ENCODE results near the gene ANXA6. TPM values are rescaled to one million over a fixed set of nuclear protein-coding genes. Genes with fewer than 3 reads are reported as not detected.

Gene ANXA6
- total RNA-seq, 1 experiment from 2014 or later, result 212 TPM

DNA sequence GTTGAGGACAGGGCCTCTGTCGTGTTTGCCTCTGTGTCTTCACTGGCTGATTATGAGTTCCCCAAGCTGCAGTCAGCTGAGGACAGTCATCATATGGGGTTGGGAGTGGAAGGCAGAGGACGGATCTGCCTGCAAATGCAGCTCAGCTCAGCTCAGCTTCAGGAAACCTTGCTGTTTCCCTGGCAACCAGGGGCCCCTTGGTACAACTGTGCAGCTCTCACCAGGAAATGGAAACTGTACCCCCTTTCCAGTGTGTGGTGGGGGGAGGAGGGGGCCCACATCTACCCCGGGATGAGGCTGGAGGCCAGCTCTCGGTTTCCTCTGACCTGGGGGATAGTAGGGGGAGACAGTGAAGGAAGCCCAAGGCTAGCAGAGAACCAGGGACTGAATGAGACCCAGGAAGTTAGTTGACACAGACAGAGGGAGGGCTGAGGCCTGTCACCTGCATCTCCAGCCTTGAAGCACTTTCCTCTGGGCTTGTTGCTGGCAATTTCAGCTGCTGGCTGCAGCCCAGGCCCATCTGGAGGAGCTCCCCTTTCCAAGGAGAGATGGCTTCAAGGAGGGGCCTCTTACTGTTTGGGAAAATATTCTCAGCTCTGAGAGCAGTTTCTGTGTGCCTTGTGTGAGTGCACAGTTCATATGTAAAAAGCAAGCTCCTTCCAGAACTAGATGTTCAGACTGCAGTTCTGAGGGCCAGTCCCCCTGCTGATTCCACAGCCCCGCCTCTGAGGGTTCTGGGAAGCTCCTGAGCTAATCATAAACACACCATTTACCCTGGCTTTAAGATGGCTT, 6.9 kb downstream of the ANXA6 start:
- no peak for DNase-seq
- H3K27me3 ChIP-seq (ENCODE audit: control insufficient read depth, insufficient read depth, low read length), result no peaks in the 10 kb centered on the region
- H3K36me3 ChIP-seq (replicated peaks; ENCODE audit: control insufficient read depth, insufficient read depth, low read length), result peaks cover 3% of the 10 kb centered on the region; the same call in 1 of the 2 replicates
- H3K4me3 ChIP-seq (ENCODE audit: insufficient read depth, low read depth, low read length), result no peak overlapping the region

DNA sequence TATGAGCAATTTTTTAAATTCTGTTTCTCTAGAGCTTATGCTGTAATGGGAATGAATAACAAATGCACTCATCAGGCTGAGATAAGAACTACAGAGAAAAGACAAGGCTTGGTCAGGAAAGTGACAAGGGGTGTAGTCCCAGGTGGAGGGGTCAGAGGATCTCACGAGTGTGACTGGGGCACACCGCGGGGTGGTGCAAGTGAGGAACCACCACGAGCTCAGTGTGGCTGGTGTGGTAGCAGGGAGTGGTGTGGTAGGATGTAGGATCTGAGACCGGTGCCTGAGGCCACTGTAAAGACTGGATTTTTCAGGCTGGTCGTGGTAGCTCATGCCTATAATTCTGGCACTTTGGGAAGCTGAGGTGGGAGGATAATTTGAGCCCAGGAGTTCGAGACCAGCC, 9.0 kb downstream of the ANXA6 start:
- Histone ChIP-seq H3K27me3 (ENCODE audit: control insufficient read depth, insufficient read depth, low read length) (no peaks in the 10 kb centered on the region), H3K4me3 (ENCODE audit: insufficient read depth, low read depth, low read length) (no peak overlapping the region), H3K36me3 (replicated peaks; ENCODE audit: control insufficient read depth, insufficient read depth, low read length) (peaks cover 3% of the 10 kb centered on the region; the same call in 1 of the 2 replicates)
- DNase-seq, result no peak

DNA sequence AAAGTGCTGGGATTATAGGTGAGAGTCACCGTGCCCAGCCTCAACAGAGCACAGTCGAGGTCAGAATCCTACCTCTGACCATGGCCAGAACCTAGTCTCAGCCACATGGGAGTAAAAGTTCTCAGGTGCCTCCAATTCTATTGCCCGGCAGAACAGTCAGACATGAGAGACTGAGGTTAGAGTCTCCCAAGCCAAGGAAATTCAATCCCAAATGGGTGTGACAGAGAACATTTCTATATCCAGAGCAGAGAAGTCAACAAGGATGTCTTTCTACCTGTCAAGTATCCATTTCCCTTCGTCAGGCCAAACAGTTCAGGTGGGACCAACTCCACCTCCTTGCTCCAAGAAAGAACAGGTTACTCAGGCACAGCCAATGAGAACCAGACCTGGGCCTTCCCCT, 10.5 kb downstream of the ANXA6 start:
- H3K27me3 ChIP-seq (ENCODE audit: control insufficient read depth, insufficient read depth, low read length), result no peaks in the 10 kb centered on the region
- H3K36me3 ChIP-seq (replicated peaks; ENCODE audit: control insufficient read depth, insufficient read depth, low read length), result peaks cover 4% of the 10 kb centered on the region; the same call in 1 of the 2 replicates
- H3K4me3 ChIP-seq (ENCODE audit: insufficient read depth, low read depth, low read length), result no peak overlapping the region
- no peak for DNase-seq

DNA sequence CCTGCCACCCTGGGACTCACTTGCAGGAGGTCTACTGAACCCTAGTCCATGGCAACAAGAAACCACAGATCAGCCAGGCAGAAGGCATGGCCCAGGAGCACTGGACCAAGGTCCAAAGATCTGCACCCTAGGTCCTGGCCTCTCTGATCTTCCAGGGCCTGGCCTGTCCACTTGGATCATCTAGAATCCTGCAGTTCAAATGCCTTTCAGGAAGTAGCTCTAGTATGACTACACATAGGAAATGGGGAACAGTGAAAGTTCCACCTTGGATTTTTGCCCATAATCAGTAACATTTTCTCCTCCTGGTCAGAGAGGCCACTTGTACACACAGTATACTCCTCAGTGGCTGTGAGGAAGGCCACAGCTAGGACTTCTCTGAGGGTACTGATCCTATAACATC, 11.5 kb downstream of the ANXA6 start:
- no peaks in the 10 kb centered on the region for H3K27me3 ChIP-seq (ENCODE audit: control insufficient read depth, insufficient read depth, low read length)
- H3K4me3 ChIP-seq (ENCODE audit: insufficient read depth, low read depth, low read length), result no peak overlapping the region
- no peak for DNase-seq
- peaks cover 4% of the 10 kb centered on the region; the same call in 1 of the 2 replicates for H3K36me3 ChIP-seq (replicated peaks; ENCODE audit: control insufficient read depth, insufficient read depth, low read length)

DNA sequence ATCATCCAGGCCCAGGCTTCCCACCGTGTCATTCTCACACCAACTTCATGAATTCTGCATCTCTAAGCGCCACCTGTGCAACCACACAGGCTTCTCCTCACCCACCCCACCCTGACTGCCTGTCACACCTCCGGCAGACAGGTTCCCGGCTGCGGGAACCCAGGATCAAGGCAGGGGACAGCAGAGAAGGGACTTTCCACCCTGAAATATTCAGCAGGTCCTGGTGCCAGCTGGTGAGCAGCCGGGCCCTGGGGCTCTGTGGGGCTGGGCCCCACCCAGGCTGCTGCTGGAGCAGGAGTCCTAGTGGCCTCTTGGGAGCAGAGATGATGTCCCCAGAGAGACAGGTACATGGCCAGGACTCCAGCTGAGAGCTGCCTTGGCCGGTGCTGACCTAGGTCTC, 12.7 kb downstream of the ANXA6 start:
- Histone ChIP-seq H3K4me3 (ENCODE audit: insufficient read depth, low read depth, low read length) (no peak overlapping the region), H3K36me3 (replicated peaks; ENCODE audit: control insufficient read depth, insufficient read depth, low read length) (peaks cover 4% of the 10 kb centered on the region; the same call in 1 of the 2 replicates), H3K27me3 (ENCODE audit: control insufficient read depth, insufficient read depth, low read length) (no peaks in the 10 kb centered on the region)
- no peak for DNase-seq

DNA sequence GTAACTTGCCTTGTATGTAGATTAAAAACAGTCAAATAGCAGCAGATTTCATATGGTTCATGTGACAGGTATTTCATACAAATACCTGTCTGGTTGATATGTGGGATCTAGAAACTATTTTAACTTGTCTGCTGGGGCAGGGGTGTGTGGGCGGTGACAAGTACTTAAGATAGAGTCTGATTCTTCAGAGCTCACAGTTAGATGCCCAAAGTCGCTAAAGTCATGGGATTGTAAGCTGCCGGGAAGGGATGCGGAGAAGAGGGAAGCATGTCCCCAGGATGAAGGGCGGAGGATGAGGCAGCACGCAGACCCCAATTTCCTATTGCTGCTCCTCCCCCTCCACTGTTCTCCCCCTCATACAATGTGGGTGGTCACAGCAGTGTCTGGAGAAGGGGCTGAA, 13.3 kb downstream of the ANXA6 start:
- Histone ChIP-seq H3K36me3 (replicated peaks; ENCODE audit: control insufficient read depth, insufficient read depth, low read length) (peaks cover 5% of the 10 kb centered on the region), H3K27me3 (ENCODE audit: control insufficient read depth, insufficient read depth, low read length) (no peaks in the 10 kb centered on the region), H3K4me3 (ENCODE audit: insufficient read depth, low read depth, low read length) (no peak overlapping the region)
- DNase-seq, result no peak

DNA sequence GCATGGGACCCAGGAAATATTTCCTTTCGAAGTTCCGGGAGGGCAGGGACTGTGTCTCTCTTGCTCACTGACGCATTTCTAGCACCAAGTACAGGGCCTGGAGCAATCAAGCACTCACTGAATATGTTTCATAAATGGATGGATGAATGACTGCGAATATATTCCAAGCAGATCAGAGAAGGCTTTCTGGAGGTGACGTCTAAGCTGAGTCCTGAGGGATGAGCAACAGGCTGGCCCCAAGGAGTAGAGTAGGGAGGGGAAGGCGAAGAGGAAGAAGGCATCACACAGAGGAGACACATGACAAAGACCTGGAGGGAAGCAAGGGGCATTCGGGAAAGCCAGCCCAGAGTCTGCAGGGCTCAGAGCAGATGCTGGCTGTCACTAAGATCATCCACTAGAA, 13.9 kb downstream of the ANXA6 start:
- no peak for DNase-seq
- H3K36me3 ChIP-seq (replicated peaks; ENCODE audit: control insufficient read depth, insufficient read depth, low read length), result peaks cover 8% of the 10 kb centered on the region
- no peak overlapping the region for H3K4me3 ChIP-seq (ENCODE audit: insufficient read depth, low read depth, low read length)
- no peaks in the 10 kb centered on the region for H3K27me3 ChIP-seq (ENCODE audit: control insufficient read depth, insufficient read depth, low read length)

DNA sequence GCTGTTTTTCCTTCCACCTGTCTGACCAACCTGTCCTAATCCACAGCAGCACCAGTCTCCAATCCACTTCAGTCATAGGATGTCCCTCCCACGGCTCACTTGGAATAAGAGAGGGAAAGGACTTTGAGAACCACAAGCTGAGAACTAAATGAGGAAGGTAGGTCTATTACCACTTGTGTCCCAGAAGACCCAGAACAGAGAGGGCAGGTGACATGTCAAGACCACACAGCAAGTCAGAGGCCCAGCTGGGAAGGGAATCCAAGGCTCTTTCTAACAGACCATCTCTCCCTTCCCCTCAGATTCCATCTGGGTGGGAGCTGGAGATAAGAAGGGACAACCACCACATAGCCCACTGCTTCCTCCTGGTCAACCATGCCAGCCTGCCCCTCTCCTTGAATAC, 14.6 kb downstream of the ANXA6 start:
- Histone ChIP-seq H3K27me3 (ENCODE audit: control insufficient read depth, insufficient read depth, low read length) (no peaks in the 10 kb centered on the region), H3K4me3 (ENCODE audit: insufficient read depth, low read depth, low read length) (no peak overlapping the region), H3K36me3 (replicated peaks; ENCODE audit: control insufficient read depth, insufficient read depth, low read length) (peaks cover 9% of the 10 kb centered on the region)
- DNase-seq, result no peak

DNA sequence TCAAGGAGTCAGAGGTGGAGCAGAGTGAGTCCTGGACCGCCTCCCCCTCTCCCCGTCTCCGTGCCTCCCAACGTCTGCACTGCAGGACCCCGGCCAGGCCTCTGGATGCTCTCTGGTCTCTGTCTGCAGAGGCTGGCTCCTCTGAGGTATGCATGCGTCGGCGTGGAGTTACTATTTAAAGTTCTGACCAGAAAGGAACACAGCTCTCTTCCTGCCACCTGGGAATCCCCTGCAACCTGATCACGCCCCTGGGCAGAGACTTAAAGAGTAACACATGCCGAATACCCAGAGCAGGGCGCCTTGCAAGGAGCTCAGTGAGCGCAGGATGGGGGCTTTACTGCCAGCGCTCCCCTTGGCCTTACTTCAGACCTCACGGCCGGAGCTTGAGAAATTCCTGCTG, 16.0 kb downstream of the ANXA6 start:
- DNase-seq, result peak; percentile 81
- Histone ChIP-seq H3K4me3 (ENCODE audit: insufficient read depth, low read depth, low read length) (no peak overlapping the region), H3K36me3 (replicated peaks; ENCODE audit: control insufficient read depth, insufficient read depth, low read length) (peaks cover 12% of the 10 kb centered on the region), H3K27me3 (ENCODE audit: control insufficient read depth, insufficient read depth, low read length) (no peaks in the 10 kb centered on the region)

DNA sequence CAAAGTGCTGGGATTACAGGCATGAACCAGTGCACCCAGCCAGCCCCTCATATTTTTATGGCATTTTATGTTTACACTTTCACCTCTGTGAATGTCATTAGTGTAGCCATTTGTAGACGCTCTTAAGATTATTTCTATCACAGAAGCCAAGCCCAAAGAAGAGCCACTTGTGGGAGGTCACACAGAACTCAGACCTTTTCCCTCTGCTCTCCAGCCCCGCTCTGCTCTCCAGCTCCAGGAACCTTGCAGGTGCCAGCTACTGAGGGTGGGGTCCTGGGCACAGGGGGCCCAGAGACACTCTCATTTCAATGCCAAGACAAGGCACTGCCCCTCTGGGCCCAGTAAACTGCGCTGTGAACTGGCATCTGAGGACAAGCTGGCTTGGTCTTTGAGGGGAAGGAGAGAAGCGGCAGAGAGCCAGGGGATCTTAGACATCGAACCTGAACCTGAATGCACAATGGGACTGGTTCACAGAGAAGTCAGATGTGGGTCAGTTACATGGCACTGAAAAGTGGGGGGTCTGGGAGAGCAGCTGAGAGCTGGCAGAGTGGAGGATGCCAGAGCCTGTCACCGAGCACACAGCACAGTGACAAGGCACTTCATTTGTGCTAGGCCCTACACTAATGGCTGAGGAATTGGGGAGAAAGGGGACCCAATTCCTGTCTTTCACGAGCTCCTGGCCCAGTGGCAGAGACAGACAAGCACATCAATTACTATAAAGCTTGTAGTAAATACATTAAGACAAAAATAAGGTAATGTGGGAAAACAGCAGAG, 16.7 kb downstream of the ANXA6 start:
- peaks cover 15% of the 10 kb centered on the region for H3K36me3 ChIP-seq (replicated peaks; ENCODE audit: control insufficient read depth, insufficient read depth, low read length)
- H3K4me3 ChIP-seq (ENCODE audit: insufficient read depth, low read depth, low read length), result no peak overlapping the region
- DNase-seq, result no peak
- no peaks in the 10 kb centered on the region for H3K27me3 ChIP-seq (ENCODE audit: control insufficient read depth, insufficient read depth, low read length)

DNA sequence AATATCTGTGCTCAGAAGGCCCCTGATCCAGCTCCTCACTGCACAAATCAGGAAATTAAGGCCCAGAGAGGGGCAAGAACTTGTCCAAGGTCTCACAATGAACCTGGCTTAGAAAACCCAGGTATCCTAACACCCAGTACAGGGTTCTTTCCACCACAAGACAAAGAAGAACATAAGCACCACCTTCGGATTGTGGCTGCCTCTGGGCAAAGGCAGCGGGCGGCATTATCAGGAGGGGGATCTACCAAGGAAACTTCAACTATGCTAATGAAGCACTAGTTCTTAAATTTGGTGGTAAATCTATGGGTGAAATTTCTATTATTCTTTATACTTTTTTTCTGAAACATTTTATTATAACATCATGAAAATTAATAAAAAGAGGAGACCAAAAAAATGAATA, 17.9 kb downstream of the ANXA6 start:
- no peak for DNase-seq
- H3K4me3 ChIP-seq (ENCODE audit: insufficient read depth, low read depth, low read length), result no peak overlapping the region
- H3K36me3 ChIP-seq (replicated peaks; ENCODE audit: control insufficient read depth, insufficient read depth, low read length), result peaks cover 18% of the 10 kb centered on the region
- no peaks in the 10 kb centered on the region for H3K27me3 ChIP-seq (ENCODE audit: control insufficient read depth, insufficient read depth, low read length)

DNA sequence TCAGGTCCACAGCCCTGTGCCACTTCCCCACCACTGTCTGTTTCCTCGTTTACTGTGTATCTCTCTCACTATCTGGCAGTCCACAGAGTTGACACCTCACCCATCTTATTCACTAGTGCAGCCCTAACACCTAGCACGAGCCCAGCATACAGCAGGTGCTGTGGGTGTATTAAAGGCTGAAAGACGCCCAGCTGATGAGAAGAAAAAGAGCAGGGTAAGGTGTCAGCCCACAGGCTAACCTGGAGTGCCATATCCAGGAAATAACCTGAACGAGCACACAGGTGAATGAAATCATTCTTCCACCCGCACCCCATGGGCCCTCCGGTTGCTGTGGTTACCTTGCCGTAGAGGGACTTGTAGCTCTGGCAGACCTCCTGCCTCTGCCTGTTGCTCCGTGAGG, 18.6 kb downstream of the ANXA6 start:
- Histone ChIP-seq H3K27me3 (ENCODE audit: control insufficient read depth, insufficient read depth, low read length) (no peaks in the 10 kb centered on the region), H3K36me3 (replicated peaks; ENCODE audit: control insufficient read depth, insufficient read depth, low read length) (peaks cover 22% of the 10 kb centered on the region), H3K4me3 (ENCODE audit: insufficient read depth, low read depth, low read length) (no peak overlapping the region)
- DNase-seq, result no peak

DNA sequence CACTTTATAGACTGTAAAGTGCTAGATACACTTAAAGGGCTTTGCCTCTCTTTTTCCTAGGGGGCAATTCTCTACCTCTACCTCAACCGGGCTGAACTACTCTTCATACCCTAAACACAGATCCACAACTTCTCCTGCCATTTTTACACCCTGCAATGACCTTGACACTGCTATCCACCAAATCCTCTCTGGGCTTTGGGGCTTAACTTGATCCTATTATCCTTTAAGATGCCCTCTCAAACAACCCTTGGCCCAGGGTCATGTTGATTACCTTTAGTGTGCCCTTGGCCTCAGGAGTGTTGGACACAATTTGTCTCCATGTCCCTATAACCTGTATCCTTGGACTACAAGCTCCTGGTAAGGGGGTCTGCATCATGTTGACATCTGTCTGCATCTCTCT, 19.5 kb downstream of the ANXA6 start:
- no peak for DNase-seq
- Histone ChIP-seq H3K36me3 (replicated peaks; ENCODE audit: control insufficient read depth, insufficient read depth, low read length) (peaks cover 24% of the 10 kb centered on the region), H3K4me3 (ENCODE audit: insufficient read depth, low read depth, low read length) (no peak overlapping the region), H3K27me3 (ENCODE audit: control insufficient read depth, insufficient read depth, low read length) (no peaks in the 10 kb centered on the region)

DNA sequence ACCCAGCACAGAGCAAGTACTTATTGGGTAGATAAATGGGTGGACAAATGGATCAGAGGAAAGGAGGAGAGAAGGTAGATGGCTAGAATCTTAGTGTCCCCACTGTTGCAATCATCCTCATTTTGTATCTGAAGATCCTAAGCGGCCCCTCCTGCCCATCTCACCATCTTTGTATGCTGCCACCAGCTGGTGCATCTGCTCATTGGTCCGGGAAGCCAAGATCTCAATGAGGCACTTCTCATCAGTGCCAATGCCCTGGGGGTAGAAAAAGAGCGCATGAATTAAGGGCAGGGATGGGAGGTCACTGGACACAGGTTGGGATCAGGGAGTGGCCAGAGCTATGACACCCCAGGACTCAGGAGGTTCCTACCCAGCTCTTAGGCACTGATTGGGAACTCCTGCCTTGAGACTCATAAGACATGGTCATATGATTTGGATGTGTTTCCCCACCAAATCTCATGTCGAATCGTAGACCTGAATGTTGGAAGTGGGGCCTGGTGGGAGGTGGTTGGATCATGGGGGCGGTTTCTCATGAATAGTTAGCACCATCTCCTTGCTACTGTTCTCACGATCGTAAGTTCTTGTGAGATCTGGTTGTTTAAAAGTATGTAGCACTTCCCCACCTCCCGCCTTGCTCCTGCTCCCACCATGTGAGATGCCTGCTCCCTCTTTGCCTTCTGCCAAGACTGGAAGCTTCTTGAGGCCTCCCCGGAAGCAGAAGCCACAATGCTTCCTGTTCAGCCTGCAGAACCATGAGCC, 20.3 kb downstream of the ANXA6 start:
- DNase-seq, result no peak
- Histone ChIP-seq H3K36me3 (replicated peaks; ENCODE audit: control insufficient read depth, insufficient read depth, low read length) (peaks cover 28% of the 10 kb centered on the region), H3K27me3 (ENCODE audit: control insufficient read depth, insufficient read depth, low read length) (no peaks in the 10 kb centered on the region), H3K4me3 (ENCODE audit: insufficient read depth, low read depth, low read length) (no peak overlapping the region)

All from H7 (cell line).